Neuronal stem cell (in vitro differentiated cells): ENCODE measurements around the gene RNF220.
A peak's percentile ranks its signal among the peaks of the same experiment; 100 is the strongest.

Experiments used
- DNase-seq: peaks from one replicate; pipeline ENCODE4 v3.0.0-alpha.2; 2013; ENCODE audit warnings: low spot score
- H2AFZ ChIP-seq: one replicate; pipeline ENCODE4 v1.6.1; 2013; ENCODE audit warnings: mild to moderate bottlenecking, low read length, inconsistent platforms
- H2AK5ac ChIP-seq: 2 replicates; pipeline ENCODE4 v1.6.1; 2013; ENCODE audit warnings: low read depth, mild to moderate bottlenecking, inconsistent platforms, low read length, moderate library complexity, mixed read lengths
- H2BK120ac ChIP-seq: 2 replicates; pipeline ENCODE4 v1.6.1; 2013; ENCODE audit warnings: low read depth, mild to moderate bottlenecking, inconsistent platforms, low read length, moderate library complexity, mixed read lengths
- H2BK12ac ChIP-seq: one replicate; pipeline ENCODE4 v1.6.1; 2013; ENCODE audit warnings: low read length, inconsistent platforms
- H2BK15ac ChIP-seq: 2 replicates; pipeline ENCODE4 v1.6.1; 2013; ENCODE audit warnings: mild to moderate bottlenecking, low read length, inconsistent platforms, mixed read lengths
- H2BK5ac ChIP-seq: one replicate; pipeline ENCODE4 v1.6.1; 2013; ENCODE audit warnings: inconsistent platforms, mild to moderate bottlenecking, low read length, moderate library complexity
- H3K14ac ChIP-seq: one replicate; pipeline ENCODE4 v1.6.1; 2013; ENCODE audit warnings: low read length, inconsistent platforms
- H3K18ac ChIP-seq: 2 replicates; pipeline ENCODE4 v1.6.1; 2013; ENCODE audit warnings: low read length, inconsistent platforms
- H3K23ac ChIP-seq: 2 replicates; pipeline ENCODE4 v1.6.1; 2013; ENCODE audit warnings: low read depth, mild to moderate bottlenecking, mixed read lengths, low read length, inconsistent platforms; ENCODE audit not compliant: poor library complexity
- H3K27ac ChIP-seq: replicated peaks from 3 replicates; pipeline ENCODE4 v1.5.1; 2013; ENCODE audit warnings: low read length, inconsistent platforms
- H3K27me3 ChIP-seq, 3 experiments: 2 replicates each; pipeline ENCODE4 v1.6.1; 2013; ENCODE audit warnings: low read length in 3 of 3, mild to moderate bottlenecking in 2 of 3, inconsistent platforms in 1 of 3, low read depth in 1 of 3, mixed read lengths in 1 of 3, moderate library complexity in 1 of 3; ENCODE audit not compliant: control insufficient read depth in 3 of 3, insufficient read depth in 3 of 3
- H3K36me3 ChIP-seq, 2 donors: replicated peaks in 1 of 2; 2 replicates each; pipeline ENCODE4 v1.6.1; 2013; ENCODE audit warnings: low read length in 2 of 2; ENCODE audit not compliant: control insufficient read depth in 2 of 2, insufficient read depth in 2 of 2
- H3K4ac ChIP-seq: 2 replicates; pipeline ENCODE4 v1.6.1; 2013; ENCODE audit warnings: inconsistent platforms, mild to moderate bottlenecking, low read length, moderate library complexity
- H3K4me1 ChIP-seq, 2 donors: 1 replicate in 1 of 2; 2 replicates in 1 of 2; pipeline ENCODE4 v1.6.1; 2013; ENCODE audit warnings: low read length in 2 of 2, low read depth in 1 of 2; ENCODE audit not compliant: control insufficient read depth in 2 of 2, insufficient read depth in 1 of 2
- H3K4me2 ChIP-seq: one replicate; pipeline ENCODE4 v1.6.1; 2013; ENCODE audit warnings: mild to moderate bottlenecking, low read length, inconsistent platforms; ENCODE audit not compliant: insufficient read depth, poor library complexity, severe bottlenecking
- H3K4me3 ChIP-seq, 2 donors: 2 replicates each; pipeline ENCODE4 v1.5.1; 2013; ENCODE audit warnings: low read length in 2 of 2, mild to moderate bottlenecking in 2 of 2, inconsistent platforms in 1 of 2, moderate library complexity in 1 of 2
- H3K79me1 ChIP-seq: one replicate; pipeline ENCODE4 v1.6.1; 2013; ENCODE audit warnings: low read depth, mild to moderate bottlenecking, inconsistent platforms, low read length, moderate library complexity
- H3K9ac ChIP-seq: one replicate; pipeline ENCODE4 v1.6.1; 2013; ENCODE audit warnings: mild to moderate bottlenecking, low read depth, low read length, inconsistent platforms; ENCODE audit not compliant: poor library complexity
- H3K9me3 ChIP-seq, 2 donors: replicated peaks in 1 of 2; 2 replicates each; pipeline versions ENCODE3 to v1.6.1; 2013; ENCODE audit warnings: low read length in 2 of 2, mild to moderate bottlenecking in 2 of 2, inconsistent platforms in 1 of 2, low read depth in 1 of 2, mixed read lengths in 1 of 2, moderate library complexity in 1 of 2; ENCODE audit not compliant: control insufficient read depth in 2 of 2, insufficient read depth in 1 of 2
- H4K8ac ChIP-seq: one replicate; pipeline ENCODE4 v1.6.1; 2013; ENCODE audit warnings: low read depth, mild to moderate bottlenecking, inconsistent platforms, low read length, moderate library complexity
- H4K91ac ChIP-seq: one replicate; pipeline ENCODE4 v1.6.1; 2013; ENCODE audit warnings: low read length, low read depth, mild to moderate bottlenecking, inconsistent platforms; ENCODE audit not compliant: poor library complexity
- WGBS, 2 donors: extraction: QIAGEN DNeasy Blood & Tissue Kit; methylation state at CpG; one replicate each; pipeline ENCODE4 v1.1.7; 2013; ENCODE audit warnings: missing lambda C conversion rate in 2 of 2, mixed read lengths in 1 of 2; ENCODE audit not compliant: insufficient read length in 2 of 2, insufficient replicate concordance in 1 of 2; ENCODE audit errors: extremely low coverage in 2 of 2; 5-methylcytosine and 5-hydroxymethylcytosine counted together

Gene RNF220

DNA sequence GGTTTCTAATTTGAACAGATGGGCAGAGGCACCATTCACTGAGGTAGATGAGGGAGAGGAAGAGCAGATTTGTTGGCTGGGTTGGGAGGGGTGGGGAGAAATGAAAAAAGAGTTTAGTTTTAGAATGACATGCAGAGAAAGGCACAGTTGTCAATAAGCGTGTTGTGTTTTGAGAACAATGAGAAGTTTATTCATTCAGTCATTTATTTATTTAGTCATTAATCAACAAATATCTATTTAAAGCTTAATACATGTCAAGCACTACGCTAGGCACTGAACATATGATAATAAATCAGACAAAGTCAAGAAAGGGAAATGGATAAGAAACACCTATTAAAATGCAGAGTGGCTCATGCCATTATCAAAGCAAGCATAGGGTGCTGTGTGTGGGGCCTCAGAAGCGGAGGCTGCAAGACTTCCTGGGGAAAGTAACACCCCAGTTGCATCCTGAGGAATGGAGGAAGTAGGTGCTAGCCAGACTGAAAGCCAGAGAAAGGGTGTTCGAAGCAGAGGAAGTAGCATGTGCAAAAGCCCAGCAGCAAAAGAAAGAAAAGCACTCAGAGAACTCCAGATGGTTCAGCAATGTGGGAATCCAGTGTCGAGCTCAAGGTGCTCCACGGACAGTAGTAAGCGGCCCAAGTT is 114.1 kb downstream of the RNF220 start:
- Histone ChIP-seq H3K9me3 (peaks cover 0 to 2% of the 10 kb centered on the region in 2 donors), H3K36me3 (peaks cover 0 to 43% of the 10 kb centered on the region in 2 donors), H2BK5ac (no peak overlapping the region), H3K4ac (no peak overlapping the region), H3K27me3 (peaks cover 0 to 38% (median 0%) of the 10 kb centered on the region in 3 experiments), H2AFZ (no peak overlapping the region), H3K4me1 (peaks cover 8 to 21% of the 10 kb centered on the region in 2 donors), H3K4me2 (no peak overlapping the region), H3K23ac (no peak overlapping the region), H3K27ac (no peak overlapping the region), H2BK12ac (no peak overlapping the region), H3K9ac (no peak overlapping the region), H3K79me1 (no peaks in the 10 kb centered on the region), H2AK5ac (no peak overlapping the region), H4K8ac (no peak overlapping the region), H4K91ac (no peak overlapping the region), H3K14ac (no peak overlapping the region), H2BK120ac (no peak overlapping the region), H2BK15ac (no peak overlapping the region), H3K4me3 (no peak overlapping the region), H3K18ac (no peak overlapping the region)
- DNase-seq, result no peak
- no CpG with 5 or more reads among the region's 7 CpGs for WGBS, 2 donors

DNA sequence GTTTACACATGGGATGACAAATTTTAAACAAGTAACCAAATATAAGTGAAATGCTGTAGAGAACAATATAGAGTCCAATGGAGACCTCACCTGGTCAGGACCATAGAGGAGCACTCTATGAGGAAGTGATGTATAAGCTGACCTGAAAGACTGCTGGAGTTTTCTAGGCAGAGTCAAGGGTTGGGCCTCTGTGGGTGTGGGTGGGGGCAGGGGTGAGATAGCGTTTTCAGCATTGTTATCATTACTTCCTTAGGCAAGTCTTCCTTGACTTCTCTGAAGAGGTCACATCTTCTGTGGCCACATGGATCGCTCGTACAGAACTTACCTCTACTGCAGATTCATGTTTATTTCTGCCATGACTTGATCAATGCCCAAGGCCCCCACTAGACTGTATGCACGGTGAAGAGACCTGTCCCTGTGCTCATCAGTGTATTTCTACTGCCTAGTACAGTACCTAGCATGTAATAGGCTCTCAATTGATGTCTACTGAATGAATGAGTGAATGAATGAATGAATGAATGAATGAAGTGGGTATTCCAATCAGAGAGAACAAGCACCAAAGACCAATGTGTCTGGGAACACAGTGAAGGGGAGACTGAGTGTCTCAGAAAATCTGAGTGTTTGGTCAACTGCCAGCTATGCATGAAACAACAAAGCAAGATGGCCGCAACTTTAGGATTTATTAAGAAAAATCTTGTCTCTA is 116.5 kb downstream of the RNF220 start:
- H2AFZ ChIP-seq, result no peak overlapping the region
- no peak overlapping the region for H4K8ac ChIP-seq
- H3K9me3 ChIP-seq, result peaks cover 0 to 2% of the 10 kb centered on the region in 2 donors
- H3K4me1 ChIP-seq, result peaks cover 16 to 36% of the 10 kb centered on the region in 2 donors
- H3K4me2 ChIP-seq, result no peak overlapping the region
- H4K91ac ChIP-seq, result no peak overlapping the region
- no peak overlapping the region for H3K9ac ChIP-seq
- no peak overlapping the region for H3K18ac ChIP-seq
- no CpG with 5 or more reads among the region's 5 CpGs for WGBS, 2 donors
- H3K23ac ChIP-seq, result no peak overlapping the region
- H3K4me3 ChIP-seq, result no peak overlapping the region
- H3K27ac ChIP-seq, result no peak overlapping the region
- H3K4ac ChIP-seq, result no peak overlapping the region
- H3K36me3 ChIP-seq, result peaks cover 0 to 21% of the 10 kb centered on the region in 2 donors
- no peak overlapping the region for H3K14ac ChIP-seq
- H2BK12ac ChIP-seq, result no peak overlapping the region
- H2AK5ac ChIP-seq, result no peak overlapping the region
- H3K79me1 ChIP-seq, result no peaks in the 10 kb centered on the region
- no peak overlapping the region for H2BK15ac ChIP-seq
- no peak for DNase-seq
- H3K27me3 ChIP-seq, result peaks cover 0 to 41% (median 0%) of the 10 kb centered on the region in 3 experiments
- no peak overlapping the region for H2BK5ac ChIP-seq
- H2BK120ac ChIP-seq, result no peak overlapping the region

DNA sequence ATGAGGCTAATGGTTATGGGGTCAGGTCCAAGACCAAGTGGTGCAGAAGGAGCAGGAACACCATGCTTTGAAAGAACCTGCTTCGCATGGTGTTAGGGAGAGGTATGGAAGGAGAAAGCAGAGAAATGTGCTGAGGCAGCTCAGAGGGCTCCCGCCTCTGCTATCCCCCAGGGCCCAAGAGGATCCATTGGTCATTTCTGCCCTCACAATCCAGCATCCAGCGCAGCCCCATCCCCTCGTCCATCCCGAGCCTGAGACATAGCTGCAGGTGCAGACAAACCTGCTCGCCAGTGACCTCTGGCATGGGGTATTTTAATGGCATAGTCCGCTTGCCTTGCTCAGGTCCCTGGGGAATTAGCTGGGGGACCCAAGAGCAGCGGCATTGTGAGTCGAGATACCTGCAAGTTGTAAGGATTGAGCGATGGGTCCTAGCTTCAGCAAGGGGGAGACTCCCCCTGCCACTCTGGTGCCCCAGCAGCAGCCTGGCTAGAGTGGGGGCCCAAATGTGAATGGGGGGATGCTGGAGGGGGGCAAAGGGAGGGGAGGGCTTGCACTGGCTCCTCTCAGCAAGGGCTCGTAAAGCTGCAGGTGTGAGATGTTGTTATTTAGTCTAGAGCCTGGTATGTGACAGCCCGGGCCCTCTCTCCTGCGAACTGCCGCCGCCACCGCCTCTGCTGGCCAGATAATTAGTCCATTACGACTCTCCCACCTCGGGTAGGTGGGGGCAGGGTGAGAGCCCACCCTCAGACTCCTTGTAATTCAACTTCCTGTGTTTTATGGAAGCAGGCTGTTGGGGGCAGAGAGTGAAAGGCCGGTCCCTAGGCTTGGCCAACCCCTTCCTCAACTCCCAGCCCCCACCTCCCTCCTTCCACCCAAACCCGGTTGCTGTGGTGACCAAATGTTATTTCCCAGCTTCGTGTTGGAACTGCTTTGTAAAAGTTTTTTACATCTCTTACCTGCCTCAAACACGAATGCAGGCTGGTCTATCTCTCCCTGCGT is 118.8 kb downstream of the RNF220 start:
- Histone ChIP-seq H3K27me3 (peaks cover 0 to 39% (median 0%) of the 10 kb centered on the region in 3 experiments), H3K14ac (no peak overlapping the region), H2BK15ac (no peak overlapping the region), H2AK5ac (no peak overlapping the region), H3K23ac (peak overlapping the region; percentile 3), H2BK12ac (no peak overlapping the region), H3K9ac (no peak overlapping the region), H2BK5ac (no peak overlapping the region), H4K8ac (no peak overlapping the region), H3K4ac (no peak overlapping the region), H4K91ac (no peak overlapping the region), H2BK120ac (no peak overlapping the region), H3K18ac (no peak overlapping the region), H3K4me2 (peak overlapping the region; percentile 61), H3K9me3 (peaks cover 0 to 2% of the 10 kb centered on the region in 2 donors), H3K36me3 (peaks cover 0 to 20% of the 10 kb centered on the region in 2 donors), H2AFZ (peak overlapping the region; percentile 1), H3K79me1 (no peaks in the 10 kb centered on the region), H3K27ac (no peak overlapping the region), H3K4me3 (peak overlapping the region in 1 of 2 donors; percentile 38), H3K4me1 (peaks cover 16 to 36% of the 10 kb centered on the region in 2 donors)
- no peak for DNase-seq
- WGBS, 2 donors, result no CpG with 5 or more reads among the region's 23 CpGs
